Spleen (tissue), 7 donors: Measurements from ENCODE around the gene OR11L1.

Experiments
- CTCF ChIP-seq, 11 experiments: fragments of 200-600 bp in 7 of 11; fragments of 450-650 bp in 4 of 11; sonication (generic) in 4 of 11; IDR thresholded peaks in 8 of 11; conservative IDR thresholded peaks in 3 of 11; 1 replicate in 7 of 11; 2 replicates in 4 of 11; pipeline versions ENCODE4 v1.4.0 to v1.8.0; 2016 to 2021; ENCODE audit warnings: antibody characterized with exemption in 11 of 11, inconsistent platforms in 4 of 11, mild to moderate bottlenecking in 1 of 11
- POLR2A ChIP-seq, 3 donors: fragments of 450-650 bp; IDR thresholded peaks; one replicate each; pipeline ENCODE4 v1.5.1; 2017; ENCODE audit warnings: antibody characterized with exemption in 3 of 3, mild to moderate bottlenecking in 1 of 3
- POLR2AphosphoS5 ChIP-seq, 3 donors: sonication (generic); formaldehyde crosslinking; IDR thresholded peaks; one replicate each; pipeline ENCODE4 v1.5.1; 2017; ENCODE audit warnings: antibody characterized with exemption in 3 of 3
- donor health status: DM: no; HTN: no; CAD: no; lungs with moderate emphysema.
- donor health status: DM: no; HTN: no; CAD: no.
- donor health status: DM: no; HTN: no; CAD: no.

- TF ChIP-seq CTCF (IDR thresholded peaks at IDR 0.05 in 8 of 11, conservative IDR thresholded peaks at IDR 0.05 in 3 of 11) (no peak), POLR2A (IDR thresholded peaks at IDR 0.05) (no peak), POLR2AphosphoS5 (IDR thresholded peaks at IDR 0.05) (no peak)
These were observed 3.5 kb upstream of the OR11L1 start for GRCh38 chr1:247845011-247845692.
